Activated naive CD4-positive, alpha-beta T cell treated with Interleukin-2 at 50 U/mL for 16 hours (primary cell): ENCODE measurements around the gene SPRED2.

Source experiments
- DNase-seq: peaks from one replicate; pipeline ENCODE4 v3.0.0-alpha.2; 2020

SPRED2 gene

DNA sequence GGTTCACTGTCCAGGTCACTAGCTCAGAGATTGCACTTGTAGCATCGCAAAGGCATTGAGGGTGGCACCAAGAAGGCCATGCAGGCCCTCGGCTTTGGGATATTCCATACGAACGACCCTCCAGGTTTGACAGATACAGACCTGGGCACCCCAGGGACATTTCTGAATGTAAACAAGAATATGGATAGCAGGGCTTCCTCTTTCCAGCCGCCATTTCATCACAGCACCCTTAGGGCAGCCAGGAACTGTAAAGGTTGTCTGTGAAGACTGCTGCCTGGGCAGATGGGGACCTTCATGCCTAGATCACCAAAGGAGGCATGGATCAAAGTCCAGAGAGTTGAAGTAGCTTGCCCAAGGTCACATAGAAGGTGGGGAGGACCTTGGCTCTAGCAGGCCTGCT is 134.3 kb downstream of the SPRED2 start:
- DNase-seq = no peak

DNA sequence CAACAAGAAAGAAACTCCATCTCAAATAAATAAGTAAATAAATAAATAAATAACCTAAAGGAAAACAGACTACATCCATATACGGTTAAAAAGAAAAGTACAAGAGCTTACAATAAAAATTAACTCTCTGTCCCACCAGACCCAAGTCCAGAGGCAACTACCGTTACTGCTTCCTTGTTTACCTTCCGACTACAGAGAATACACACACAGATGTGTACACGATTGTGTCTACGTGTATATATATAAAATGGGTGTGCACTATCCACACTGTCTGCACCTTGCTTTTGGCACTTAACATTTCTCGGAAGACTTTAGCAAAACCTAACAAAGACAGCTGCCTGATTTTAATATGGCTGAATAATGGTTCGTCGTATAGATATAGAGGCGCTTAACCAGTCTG is 134.9 kb downstream of the SPRED2 start:
- no peak for DNase-seq

DNA sequence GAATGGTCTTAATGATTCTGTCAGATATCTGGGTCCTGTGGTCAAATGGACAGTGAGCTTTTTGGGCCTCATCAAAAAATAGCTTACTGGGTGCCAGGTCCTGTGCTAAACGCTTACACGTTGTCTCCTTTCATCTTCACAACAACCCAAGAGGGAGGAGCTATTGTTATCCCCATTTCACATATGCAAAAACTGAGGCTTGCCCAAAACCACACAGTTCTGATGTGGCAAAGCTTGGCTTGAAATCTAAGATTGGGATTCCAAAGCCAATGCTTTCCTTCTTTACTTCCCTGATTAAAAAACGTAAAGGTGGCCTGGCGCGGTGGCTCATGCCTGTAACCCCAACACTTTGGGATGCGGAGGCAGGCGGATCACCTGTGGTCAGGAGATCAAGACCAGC is 135.4 kb downstream of the SPRED2 start:
- no peak for DNase-seq

DNA sequence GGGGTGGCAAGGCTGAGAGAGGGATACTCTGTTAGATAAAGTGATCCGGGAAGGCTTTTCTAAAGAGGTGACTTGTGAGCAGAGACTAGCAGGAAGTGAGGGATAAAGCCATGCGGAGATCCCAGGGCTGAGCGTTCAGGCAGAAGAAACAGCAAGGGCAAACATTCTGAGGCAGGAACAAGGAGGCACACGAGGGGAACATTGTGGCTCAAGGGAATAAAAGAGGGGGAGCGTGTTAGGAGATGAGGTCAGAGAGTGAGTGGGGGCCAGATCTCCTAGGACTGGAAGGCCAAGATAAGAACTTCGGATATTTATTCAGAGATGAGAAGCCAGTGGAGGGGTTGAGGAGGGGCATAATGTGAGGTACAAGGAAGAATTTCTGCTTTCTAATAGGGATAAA is 137.7 kb downstream of the SPRED2 start:
- no peak for DNase-seq

DNA sequence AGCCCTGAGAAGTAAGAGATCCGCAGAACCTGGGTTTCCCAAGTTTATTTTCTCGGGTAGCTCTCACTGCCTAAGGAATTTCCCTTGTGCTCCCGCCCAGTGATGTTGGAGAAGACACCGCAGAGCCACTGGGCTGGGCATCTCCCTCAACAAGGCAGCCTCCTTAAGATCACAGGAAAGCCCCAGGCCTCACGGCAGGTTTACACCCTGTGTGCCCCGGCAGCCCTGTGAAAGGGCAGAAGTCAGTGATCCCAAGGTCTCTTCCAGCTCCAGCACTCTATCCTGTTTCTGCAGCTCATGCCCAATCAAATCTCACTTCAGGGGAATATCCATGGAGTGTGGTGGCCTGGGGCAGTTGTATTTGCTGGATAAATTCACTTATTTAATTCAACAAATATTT is 138.3 kb downstream of the SPRED2 start:
- DNase-seq = no peak

DNA sequence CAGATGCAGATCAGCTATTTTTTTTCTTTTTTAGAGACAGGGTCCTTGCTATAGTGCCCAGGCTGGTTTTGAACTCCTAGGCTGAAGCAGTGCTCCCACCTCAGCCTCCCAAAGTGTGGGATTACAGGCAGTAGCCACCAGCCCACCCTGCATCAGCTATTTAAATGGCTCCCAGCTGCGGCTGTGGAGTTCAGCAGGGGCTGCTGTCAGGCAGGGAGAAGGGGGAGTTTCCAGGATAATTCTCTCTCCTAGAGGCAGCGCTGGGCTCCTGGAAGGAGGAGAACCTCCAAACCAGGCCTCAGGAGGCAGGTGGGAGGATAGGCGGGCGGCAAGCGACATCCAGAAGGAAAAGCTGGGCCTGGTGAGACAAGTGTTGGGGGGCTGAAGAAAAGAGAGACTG is 139.0 kb downstream of the SPRED2 start:
- no peak for DNase-seq

DNA sequence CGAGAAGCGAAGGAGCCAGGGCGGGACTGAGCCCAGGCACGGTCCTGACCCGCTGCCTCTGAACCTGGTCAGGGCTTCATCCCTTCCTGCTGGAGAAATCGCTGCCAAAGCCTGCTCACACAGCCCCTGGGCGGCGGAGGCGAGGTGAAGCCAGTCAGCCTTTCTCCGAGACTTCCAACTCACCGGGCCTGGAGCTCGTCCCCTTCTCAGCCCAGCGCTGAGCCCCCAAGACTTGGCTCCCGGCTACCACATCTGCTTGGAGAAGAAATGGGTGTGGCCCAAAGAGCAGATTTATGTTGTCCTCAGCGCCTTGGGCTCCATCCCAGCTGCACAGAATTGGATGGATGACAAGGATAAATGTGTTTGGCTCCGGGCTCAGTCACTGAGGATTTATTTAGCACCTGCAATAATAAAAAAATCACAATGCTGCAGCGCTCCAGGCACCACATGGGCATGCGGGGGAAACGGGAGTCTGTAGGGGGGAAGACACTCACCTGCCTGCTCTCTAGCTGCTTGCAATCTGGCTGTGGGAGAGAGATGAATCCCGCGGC is 139.9 kb downstream of the SPRED2 start:
- DNase-seq = no peak

DNA sequence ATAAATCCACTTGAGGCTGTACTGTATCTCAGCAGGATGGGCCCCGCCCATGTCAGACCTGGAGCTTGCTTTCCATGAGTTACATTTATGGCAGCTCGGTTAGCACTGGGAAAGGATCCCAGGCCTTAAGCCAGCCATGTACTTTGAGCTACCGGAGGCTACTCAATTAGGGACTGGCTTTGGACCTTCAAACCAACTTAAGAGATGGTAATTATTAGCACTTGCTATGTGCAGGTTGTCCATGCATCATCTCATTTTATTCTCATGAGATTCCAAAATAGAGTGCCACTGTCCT is 140.3 kb downstream of the SPRED2 start:
- no peak for DNase-seq

DNA sequence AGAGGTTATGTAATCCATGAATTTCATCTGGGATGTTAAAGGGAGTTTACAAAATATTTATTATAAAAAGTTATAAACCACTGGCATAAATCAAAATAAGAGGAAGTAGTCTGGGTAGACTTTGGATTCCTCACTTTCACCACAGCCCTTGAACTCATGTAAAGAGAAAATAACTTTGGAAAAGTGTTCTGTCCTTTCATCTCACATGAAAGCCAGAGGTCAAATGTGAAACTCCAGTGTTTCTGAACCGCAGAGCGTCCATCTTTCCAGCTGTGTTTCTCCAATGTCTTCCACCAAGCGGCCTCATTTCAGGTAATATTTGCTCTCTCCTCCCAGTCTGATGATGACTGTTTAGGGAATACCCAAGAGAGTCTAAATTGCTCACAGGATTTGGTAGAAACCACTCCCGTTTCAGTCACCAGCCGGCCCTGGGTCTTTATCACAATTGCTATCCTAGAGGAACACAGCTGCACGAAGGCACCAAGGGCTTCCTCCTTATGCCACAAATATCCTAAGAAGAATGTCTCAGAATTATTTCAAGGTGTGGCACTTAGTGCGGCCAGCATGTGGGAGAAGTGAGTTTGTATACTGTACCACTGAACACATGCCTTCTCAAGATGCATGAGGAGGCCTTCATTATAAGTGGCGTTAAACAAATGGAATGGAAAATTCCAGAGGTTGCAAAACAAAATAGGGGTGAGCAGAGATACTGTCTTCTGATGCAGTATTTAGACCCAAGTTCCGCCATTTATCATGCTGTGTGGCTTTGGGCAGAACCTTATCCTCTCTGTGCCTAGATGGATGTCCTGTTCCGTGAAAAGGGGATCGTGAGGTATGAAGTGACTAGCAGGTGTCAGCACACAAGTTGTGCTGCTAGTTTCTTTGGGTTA is 140.9 kb downstream of the SPRED2 start:
- DNase-seq = no peak

DNA sequence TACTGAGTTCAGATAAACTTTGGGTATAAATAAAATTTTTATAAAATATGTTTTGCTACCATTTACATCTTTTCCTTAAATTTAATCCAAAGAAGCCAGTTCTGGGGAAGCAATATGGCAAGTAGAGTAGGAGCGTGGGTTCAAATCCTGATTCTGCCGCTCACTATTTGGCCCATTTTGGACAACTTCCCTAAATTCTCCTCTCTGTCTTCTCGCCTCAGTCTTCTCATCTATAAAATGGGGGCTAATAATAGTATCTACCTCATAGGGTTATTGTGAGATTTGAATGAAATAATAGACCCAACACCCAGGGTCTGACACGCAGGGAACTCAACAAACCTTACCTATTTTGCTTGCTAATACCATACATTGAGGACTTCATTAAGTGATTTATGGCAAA is 145.0 kb downstream of the SPRED2 start:
- DNase-seq = no peak

DNA sequence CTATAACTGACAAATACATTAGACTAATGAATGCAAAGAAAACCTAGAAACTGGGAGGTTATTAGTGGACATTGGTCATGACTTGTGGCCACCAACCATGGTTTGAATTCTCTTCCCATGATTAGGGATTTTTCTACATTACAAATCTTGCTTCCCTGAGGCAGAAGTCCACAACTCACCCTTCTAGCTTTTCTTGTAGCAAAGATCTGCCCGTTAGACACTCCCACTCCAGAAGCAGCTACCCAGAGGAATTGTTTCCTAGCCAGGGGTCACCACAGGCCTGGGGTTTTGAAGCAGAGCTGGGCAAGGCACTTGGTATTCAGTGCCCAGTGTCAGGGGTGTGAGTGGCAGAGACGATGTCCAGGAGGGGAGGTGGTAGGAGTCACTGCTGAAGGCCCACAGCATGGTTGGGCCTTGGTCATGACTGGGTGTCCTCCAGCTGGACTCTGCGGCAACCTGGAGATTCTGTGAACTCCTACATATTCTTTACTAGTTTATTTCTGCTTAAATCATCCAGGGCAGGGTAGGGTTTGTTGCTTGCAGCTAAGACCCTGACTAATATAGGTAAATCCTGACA is 149.8 kb downstream of the SPRED2 start:
- DNase-seq = no peak

DNA sequence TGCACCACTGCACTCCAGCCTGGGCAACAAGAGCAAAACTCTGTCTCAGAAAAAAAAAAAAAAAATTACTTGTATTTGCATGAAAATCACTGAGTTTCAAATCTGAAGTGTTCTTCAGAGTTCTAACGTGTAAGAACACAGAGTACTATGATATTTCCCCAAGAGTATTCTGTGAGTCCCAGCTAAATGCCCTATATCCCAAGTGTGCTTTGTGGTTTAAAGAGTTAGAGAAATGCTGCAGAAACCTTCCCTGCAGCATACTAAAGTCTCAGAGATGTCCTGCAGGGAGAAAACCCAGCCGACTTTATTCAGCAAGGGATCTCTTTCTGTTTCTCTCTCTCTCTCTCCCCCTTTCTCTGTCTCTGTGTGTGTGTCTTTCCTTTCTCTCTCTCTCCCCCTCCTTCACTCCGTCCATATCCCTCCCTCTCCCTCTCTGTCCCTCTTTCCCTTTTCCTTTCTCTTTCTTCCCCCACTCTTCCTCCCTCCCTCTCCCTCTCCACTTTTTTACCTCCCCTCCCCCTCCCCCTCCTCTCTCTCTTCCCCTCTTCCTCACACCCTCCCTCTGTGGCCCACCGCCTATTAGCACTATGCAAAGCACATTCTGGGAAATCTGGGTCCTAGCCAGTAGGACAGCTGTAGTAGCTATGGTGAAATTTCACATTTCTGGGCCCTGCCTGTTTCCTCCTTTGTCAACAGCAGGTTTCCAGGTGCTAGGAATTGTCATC is 150.6 kb downstream of the SPRED2 start:
- DNase-seq = no peak

DNA sequence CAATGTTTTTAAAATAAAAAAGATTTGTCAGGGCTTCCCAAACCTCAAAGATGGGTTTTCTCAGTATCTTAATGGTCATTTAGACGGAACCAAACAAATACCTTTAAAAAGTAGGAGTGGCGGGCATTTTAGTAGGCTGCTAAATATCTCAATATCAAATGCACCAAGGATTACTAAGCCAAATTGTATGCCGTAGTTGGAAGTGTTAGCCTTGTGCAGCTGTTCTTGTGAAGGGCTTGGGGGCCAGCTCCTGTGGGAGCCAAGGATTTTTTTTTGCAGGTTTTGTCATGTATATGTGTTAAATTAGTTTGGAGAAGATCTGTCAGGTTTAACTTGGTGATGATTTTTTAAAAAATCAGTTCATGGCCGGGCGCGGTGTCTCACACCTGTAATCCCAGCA is 152.6 kb downstream of the SPRED2 start:
- DNase-seq = no peak

DNA sequence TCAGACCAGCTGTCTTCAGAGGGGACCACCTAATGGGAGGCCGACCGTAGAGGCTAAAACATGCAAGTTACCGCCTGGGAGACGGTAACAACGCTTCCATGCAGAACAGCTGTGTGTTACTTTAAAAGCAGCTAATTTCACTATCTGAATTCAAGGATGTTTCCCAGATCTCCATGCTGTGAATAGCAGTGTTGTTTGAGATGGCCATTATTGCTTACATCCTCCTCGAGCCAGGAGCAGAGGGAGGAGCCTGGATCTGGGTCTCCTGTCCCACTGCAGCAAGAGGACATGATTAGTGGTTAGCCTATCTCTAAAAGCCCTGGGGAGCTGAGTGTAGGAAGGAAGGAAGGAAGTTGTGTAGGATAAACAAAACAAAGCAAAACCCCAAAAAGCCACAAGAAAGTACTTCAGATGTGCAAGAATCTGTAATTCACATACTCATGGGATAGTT is 153.8 kb downstream of the SPRED2 start:
- no peak for DNase-seq

DNA sequence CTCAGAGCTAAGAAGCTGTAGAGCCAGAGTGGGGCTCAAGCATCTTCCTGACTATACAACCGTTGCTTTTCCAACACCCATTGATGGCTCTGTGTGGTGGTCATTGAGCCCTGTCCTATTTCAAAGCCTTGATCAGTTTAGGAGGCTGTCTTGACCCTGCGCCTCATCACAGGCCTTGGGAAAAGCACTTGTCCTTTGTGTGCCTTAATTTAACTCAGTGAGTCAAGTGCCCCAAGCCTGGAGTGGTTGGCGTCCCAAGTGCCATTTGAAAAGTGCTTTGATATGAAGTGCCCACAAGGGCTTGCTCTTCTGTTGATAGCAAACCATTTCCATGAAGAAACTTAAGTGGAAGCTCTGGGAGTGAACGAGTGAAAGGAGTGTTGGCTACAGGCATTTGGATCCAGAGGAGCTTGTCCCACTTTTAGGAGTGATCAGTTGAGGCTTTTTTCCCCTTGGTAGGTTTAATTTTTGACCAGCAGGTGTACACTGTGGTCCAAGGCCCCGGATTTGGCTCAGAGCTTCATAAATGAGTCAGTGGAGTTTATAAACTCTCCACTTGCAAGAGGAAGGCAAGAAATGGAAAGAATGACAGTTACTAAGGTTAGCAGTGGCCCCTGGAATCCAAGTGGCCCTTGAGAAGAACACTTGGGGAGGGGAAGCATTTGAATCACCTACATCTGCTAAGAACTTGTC is 154.5 kb downstream of the SPRED2 start:
- no peak for DNase-seq

DNA sequence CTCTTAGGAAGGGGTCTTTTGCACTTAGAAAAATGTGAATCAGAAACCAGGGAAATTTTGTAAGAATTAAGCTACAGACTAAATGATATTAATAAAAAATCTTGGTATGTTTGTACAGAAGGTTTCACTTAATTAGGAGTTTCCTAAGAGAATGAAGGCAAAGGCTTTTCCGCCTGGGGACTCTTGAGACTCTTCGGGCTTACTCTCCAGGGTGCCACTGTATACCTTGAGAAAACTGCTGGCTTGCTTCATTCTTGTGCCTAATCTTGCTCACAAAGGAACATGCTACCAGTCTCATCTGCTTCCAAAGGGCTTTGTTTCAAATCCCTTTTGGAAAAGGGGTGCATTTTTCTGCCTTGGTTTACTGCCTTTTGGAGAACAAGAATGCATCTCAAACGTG is 155.3 kb downstream of the SPRED2 start:
- DNase-seq = no peak

DNA sequence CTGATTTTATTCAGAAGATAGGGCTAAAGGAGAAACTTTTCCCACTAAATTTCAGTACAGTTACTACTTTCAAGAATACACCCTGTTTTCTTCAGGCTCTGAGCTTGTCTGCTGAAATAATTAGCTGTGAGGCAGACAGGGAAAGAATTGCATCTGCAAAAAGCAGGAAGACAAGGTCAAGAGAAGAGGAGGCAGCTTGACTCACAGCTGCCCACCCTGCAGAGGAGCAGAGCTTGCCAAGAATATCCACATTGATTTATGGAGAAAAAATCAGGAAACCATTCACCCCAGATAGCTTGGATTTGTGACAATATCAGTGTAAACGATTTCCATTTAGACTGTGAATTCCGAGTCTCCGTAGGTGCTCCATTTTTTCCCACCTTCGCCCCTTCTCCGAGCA is 155.8 kb downstream of the SPRED2 start:
- DNase-seq = no peak

DNA sequence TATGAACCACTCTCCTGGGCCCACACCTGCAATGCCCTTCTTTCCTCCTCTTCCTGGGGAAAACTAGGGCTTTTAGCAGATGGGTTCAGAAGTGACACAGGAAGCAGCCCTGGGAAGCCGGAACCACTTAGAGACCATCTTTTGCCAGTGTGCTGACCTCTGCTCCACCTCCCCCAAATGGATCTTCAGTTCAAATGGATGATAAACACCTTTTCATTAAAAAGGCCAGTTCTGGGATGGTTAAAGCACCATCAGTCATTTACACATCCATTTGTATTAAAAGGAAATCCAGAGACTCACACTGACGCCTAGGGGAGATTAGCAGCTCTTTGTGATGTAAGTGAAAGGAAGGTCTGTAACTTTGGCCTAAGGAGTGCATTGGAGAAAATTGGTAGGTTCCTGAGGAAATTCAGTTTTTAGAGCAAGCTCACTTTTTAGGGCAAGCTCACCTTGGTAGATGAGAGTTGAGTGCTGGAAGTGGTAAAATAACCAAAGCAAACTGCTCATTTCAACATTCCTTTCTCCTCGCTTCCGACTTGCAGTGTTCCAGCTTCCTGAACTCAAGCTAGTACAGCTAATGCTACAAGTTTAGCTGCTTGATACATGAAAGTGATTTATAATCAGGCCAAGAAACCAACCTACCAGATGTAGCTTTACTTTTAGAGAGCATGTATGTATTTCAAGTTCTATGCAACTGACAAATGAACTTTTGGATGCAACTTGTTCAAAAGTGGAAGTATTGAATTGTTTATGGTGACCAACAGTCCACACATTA is 157.1 kb downstream of the SPRED2 start:
- no peak for DNase-seq

DNA sequence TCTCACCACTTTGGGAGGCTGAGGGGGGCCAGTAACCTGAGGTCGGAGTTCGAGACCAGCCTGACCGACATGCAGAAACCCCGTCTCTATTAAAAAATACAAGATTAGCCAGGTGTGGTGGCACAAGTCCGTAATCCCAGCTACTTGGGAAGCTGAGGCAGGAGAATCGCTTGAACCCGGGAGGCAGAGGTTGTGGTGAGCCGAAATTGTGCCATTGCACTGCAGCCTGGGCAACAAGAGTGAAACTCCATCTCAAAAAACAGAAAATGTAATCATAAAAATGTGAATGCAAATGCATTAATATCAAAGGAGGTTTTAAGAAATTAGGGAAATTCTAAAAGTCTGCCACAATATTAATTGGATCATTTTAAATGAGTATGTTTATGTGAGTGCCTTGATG is 159.1 kb downstream of the SPRED2 start:
- no peak for DNase-seq

DNA sequence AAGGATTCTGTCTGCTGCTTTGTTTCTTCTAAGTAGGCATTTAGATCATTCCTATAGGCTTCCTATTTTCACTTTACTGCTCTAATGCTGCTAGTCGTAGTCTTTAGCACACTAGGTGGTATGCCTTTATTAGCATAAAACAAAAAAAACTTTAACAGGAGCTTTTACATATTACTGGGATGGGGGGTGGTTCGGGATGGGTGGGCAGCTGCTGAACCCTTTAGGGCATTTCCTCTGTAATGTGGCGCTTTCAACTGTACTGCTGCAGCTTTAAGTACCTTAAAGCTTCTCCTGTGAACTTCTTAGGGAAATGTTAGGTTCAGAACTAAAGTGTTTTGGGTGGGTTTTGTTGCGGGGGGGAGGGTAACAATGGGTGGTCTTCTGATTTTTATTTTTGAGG is 163.4 kb downstream of the SPRED2 start:
- DNase-seq = no peak

DNA sequence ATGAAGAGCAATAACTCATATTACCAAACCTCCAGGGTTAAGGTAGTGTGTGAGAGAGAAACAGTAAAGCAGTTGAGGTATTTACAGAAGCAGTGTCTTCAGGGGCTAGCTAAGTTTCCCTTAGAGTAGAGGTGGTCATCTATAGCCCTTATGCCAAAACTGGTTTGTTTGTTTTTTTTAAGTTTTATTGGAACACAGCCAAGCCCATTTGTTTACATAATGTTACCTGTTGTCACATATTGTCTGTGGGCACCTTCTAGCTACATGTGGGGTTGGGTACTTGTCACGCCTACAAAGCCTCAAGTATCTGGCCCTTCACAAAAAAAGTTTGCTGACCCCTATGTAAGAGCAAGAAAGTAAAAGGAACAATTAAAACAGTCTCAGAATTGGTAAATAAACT is 165.4 kb downstream of the SPRED2 start:
- no peak for DNase-seq

DNA sequence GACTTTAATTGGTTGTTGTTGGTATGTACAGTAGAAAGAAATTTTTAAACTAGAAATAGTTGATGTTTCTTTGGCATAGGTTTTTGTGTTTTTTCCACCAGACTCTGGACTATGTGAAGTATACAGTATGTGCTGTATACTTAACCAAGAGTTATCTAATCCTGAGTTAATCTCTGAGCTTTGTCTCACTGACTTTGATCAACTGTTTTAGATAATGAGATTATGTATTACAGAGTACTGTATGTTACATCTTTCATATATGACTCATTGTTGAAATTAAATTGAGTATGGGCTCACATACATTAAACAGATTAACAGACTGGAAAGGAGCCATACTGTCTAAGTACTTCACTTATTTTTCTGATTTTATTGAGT is 166.7 kb downstream of the SPRED2 start:
- no peak for DNase-seq
